MV-4-11 (cell line): Measurements from ENCODE around the gene PPP1R27.
A peak's percentile ranks its signal among the peaks of the same experiment; 100 is the strongest.

Experiments
- DNase-seq: peaks from one replicate; lab custom pipeline; 2025; lab: John Stamatoyannopoulos, UW

The PPP1R27 gene

GRCh38 chr17:81860756-81861568, 26.1 kb upstream of the PPP1R27 start:
- DNase-seq = peak; percentile 100

DNA sequence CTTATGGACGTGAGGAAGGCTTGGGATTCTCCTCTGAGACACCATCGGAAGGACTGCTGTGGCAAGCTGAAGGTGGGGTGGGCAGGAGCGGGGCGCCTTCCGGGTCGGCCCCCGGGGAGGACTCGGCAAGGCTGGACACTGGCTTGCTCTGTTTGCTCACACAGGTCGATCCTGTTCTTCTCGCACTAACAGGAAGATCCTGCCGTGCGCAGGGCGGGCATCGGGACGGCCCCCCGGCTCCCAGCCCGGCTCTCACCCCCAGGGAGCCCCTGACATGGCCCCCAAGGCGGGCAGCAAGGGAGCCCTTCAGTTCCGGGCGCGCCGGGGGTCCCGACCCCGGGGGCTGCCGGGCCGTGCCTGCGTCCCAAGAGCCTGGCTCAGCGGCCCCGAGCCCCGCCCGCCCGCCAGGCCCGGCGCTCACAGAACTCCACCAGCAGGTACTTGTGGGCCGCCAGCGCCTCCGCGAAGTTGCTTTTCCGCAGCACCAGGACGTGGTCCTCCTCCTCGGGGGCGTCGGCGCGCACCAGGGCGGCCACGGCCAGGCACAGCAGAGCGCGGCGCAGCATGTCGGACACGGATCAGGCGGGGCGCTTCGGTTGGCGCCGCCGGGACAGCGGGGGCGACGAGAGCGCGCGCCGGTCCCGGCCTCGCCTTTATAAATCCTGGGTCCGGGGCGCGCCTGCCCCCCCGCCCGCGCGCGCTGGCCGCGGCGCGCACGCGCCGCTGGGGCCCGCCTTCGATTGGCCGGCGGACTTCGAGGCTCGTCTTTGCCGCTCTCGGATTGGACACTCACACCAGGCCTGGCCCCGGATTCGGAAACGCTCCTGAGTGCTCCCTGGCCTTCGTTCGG, 25.3 kb upstream of the PPP1R27 start, which contains the start of gene P4HB:
P4HB (minus strand) TSS at position 630 of the 850 bp plus-strand sequence; CDS start at position 566, 64 bp downstream.
- DNase-seq = no peak

DNA sequence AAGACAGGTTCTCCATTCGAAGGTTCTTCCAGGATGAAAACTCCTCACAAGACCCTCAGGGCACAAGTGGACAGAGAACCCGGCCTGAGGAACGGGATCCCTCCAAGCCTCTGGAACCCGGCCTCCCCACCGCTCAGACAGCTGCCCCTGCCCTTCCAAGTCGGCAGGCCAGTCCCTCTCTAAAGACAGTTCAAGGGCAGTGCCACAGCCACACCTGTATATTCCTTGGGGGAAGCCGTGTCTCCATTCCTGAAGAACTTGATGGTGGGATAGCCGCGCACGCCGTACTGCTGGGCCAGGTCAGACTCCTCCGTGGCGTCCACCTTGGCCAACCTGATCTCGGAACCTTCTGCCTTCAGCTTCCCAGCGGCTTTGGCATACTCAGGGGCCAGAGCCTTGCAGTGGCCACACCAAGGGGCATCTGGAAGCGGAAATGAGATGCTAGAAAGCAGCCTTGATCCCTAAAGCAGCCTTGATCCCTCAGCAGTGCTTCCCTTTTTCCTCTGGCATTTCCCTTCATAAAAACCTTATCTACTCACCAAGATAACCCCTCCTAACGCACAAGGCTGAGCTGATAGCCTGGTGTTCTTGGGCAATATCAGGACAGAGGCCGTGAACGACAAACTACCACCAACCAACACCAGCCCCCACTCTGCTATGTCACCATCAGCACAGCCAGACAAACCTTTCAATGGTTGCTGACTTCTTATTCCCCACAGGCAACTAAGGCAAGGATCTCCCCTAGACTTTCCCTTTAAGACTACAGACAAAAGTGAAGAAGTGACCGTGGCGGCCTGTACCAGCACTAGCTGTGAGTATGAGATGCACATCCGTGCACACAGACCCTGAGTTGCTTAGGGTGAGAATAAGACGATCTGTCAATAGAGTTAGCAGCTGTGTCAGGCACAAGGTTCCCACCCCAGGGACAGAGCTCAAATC, 24.4 kb upstream of the PPP1R27 start:
- DNase-seq = peak; percentile 59

GRCh38 chr17:81858170-81858966, 23.5 kb upstream of the PPP1R27 start:
- DNase-seq = peak; percentile 46

DNA sequence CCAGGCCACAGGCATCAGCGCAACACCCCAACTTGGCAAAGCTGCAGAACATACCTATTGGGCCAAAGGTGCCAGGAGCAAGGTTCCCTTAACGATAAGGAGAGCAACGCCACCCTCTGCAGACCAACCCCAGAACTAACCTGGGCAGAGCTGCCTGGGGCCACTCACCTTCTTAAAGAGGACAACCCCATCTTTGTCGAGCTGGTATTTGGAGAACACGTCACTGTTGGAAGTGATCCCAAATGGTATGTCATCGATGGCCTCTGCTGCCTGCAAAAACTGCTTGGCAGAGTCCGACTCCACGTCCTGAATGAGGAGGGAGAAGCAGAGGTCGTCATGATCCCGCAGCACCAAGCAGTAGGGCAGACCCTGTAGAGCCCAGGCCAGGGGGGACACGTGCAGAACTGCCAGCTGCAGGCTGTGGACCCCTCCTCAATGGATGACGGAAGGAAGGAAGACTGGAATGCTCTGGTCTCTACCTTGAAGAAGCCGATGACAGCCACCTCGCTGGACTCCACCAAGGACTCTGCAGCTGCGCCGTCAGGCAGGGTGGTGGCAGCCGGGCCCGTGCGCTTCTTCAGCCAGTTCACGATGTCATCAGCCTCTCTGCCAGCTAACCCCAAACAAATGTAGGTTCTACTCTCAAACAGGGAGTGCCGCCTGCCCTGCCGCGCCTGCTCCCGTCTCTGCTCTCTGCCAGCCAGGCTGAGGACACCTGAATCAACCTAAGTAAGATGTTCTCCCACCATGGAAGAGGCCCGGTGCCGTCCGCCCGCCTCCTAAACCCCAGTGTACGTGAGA, 20.3 kb upstream of the PPP1R27 start:
- no peak for DNase-seq

DNA sequence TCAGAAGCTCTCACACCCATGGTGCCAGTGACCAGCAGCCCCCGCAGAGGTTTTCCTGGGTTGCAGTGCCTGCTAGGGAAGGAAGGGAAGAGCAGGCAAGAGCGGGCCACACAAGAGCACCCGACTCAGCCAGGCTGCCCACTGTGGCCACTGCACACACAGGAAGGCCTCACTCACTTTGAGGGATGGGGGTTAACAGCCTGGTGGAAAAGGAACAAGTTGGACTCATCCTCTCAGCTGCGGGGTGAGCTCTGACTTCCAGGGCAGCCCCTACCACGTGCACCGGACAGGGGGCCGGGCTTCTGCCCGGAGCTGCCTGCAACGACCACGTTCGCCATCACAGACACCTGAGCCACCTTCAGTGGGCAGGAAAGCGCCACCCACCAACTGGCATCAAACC, 17.4 kb upstream of the PPP1R27 start:
- no peak for DNase-seq

- DNase-seq = no peak
Measured at GRCh38 chr17:81851423-81851822, 16.6 kb upstream of the PPP1R27 start.

GRCh38 chr17:81849457-81849856, 14.6 kb upstream of the PPP1R27 start:
- no peak for DNase-seq

DNA sequence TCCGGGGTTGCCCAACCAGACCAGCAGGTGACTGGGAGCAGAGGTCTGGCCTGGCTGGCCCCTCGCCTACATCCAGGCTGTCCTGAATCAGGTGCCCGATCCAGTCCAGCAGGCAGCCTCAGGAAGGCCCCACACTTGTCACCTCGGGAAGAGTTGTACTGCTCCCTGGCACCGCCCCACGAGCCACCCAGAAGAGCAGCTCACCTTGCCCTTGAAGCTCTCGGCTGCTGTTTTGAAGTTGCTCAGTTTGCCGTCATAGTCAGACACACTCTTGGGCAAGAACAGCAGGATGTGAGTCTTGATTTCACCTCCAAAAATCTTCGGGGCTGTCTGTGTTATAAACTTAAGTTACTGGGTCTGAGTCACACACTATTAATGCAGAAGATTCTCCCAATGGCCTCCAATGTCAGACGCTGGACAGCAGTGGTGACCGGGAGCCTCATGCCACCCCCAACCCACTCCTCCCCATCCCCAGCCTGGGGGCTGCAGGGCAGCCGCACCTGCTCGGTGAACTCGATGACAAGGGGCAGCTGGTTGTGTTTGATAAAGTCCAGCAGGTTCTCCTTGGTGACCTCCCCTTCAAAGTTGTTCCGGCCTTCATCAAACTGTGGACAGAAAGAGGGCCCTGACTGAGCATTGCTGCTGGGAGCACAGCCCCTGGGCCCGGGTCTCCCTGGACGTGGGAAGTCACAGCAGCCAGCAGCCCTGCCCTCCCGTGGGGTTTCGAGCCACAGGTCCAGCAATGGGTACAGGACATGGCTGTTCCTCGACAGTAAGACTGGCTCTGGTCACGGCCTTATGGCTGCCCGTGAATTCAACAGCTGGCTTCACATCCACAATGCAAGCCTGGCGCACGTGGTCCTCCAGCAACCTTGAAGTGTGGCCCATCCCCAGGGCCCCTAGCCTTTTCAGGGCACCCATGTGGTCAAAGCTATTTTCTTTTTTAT, 12.2 kb upstream of the PPP1R27 start:
- no peak for DNase-seq

DNA sequence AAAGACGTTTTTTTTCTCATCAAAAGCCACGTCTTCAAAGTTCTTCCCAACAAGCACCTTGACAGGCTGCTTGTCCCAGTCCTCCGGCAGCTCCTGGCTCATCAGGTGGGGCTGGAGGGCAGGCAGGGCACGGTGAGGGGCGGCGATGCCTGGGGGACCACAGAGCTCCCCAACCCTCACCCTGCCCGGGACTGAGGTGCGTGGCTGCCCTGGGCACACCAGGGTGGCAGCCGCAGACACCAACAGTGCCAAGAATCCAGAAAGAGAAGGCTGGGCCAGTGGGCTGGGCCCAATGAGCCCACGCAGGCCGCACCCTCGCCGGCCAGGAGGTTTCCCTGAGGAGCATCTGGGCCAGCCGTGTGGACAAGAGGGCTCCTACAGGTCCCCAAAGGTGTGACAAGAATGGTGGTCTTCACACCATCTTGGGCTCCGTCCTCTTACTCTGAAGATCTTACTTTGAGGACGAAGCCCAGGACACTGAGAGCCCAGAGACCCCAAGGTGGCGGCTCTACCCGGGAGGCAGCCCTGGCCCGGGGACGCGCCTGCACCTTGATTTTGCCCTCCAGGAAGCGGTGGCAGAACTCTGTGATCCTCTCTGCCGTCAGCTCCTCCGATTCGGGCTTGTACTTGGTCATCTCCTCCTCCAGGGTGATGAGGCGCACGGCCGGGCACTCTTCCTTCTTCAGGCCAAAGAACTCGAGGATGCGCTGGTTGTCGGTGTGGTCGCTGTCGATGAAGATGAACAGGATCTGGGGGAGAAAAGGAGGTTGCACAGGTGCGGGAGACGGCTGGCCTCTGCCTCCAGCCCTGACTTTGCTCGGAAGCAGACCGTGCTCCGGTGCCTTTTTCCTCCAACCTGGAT, 11.3 kb upstream of the PPP1R27 start:
- DNase-seq = no peak

DNA sequence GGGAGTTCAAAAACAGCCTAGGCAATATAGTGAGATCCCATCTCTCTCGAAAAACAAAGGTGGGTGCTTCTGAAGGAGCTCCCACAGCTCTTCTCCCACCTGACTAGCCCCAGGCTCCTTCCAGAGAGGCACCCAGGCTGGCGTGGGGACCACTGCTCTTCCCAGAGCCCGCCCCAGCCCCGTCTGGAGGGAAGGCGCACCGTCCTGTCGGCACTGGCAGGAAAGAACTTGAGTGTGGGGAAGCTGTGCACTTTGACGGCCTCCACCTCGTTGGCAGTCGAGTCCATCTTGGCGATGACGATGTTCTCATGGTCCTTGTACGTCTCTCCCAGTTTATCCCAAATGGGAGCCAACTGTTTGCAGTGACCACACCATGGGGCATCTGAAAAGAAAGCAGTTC, 10.5 kb upstream of the PPP1R27 start:
- no peak for DNase-seq

GRCh38 chr17:81844887-81845286, 10.0 kb upstream of the PPP1R27 start:
- no peak for DNase-seq

- no peak for DNase-seq
Measured at GRCh38 chr17:81844327-81844851, 9.5 kb upstream of the PPP1R27 start.

DNA sequence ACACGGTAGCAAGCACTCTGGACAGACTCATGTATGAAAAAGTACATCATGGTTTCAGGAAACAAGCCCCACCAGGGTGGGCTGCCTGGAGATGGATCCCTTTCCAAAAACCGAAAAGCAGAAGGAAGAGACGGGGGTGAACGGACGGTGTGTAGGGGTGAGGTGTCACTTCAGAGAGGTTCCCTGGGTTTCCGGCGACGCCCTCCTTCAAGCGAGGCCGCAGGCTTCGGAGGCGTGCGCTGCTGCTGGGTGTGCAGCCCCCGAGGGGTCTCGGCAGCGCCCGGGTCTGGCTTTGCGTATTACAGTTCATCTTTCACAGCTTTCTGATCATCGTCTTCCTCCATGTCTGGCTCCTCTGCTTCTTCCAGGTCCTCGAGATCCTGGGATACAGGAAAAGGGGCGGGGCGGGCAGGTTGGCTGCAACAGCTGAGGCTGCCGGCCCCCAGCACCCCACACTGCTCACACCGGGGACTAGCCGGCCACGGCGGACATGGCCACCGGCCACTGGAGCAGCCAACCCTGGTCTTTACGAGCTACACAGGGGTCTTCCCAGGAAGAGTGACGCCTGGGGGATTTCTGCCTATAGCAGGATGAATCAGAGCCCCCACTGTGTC, 9.0 kb upstream of the PPP1R27 start:
- no peak for DNase-seq

DNA sequence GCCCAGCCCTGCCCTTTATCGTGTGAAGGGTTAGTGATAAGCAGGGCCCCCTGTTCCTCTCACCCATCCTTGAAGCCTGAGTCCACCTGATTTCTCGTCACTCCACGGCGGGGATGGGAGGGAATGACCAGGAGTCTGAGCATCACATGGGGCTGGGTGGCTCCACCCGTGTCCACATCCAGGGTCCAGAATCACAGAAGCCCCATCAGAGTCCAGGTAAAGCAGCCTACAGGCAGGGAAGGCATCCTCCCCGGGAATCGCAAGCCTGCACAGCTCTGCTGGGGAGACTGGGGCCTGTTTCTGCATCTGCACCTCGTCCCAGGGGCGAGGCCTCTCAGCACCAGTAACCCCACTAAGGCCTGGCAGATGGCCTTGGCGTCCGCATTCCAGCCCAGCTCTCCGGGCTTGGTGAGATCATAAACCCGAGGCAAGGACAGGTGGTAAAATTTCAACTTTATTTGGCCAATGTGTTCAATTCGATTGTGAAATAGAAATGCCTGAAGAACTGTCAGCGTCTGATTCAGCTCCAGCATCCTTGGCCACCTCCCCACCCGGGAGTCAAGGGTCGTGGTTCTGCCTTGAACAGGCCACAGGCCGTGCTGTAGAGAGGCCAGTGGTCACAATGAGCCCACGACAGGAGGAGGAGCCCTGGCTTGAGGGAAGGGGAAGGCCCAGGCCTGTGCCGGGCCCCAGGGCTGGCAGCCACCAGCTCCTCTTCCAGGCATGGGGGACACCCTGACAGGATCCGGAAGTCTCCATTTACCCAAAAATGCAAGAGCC, 8.1 kb upstream of the PPP1R27 start:
- peak; percentile 40 for DNase-seq

DNA sequence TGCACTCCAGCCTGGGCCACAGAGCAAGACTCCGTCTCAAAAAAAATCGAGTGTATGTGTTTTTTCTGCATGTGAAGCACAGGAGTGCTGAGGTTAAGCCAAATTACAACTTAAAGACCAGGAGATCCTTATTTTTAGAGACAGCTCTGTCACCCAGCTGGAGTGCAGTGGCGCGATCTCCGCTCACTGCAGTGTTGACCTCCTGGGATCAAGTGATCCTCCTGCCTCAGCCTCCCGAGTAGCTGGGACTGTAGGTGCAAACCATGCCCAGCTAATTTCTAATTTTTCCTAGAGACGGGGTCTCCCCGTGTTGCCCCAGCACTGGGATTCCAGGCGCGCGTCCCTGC, 7.5 kb upstream of the PPP1R27 start:
- no peak for DNase-seq

DNA sequence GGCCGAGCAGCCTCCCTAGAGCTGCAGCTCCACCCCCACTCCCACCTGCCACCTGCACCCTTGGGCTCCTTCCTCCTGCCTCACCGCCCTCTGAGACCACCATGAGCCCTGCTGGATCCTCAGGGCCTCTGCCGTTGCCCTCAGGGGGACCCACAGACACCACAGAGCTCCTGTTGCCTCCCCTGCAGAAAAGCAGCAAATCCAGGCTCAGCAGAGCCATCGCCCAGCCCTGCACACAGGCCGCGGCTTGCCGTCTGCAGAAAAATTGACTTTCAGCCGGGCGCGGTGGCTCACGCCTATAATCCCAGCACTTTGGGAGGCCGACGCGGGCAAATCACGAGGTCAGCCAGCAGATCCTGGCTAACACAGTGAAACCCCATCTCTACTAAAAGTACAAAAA, 7.0 kb upstream of the PPP1R27 start:
- DNase-seq = peak; percentile 48
